ENCODE results near the gene CDC42SE2. TPM values are rescaled to one million over a fixed set of nuclear protein-coding genes. Genes with fewer than 3 reads are reported as not detected.

The CDC42SE2 gene
- total and polyA plus RNA-seq, 2 experiments from 2014 or later = 24.2 to 36.2 TPM

GRCh38 chr5:131436081-131436480, 172.2 kb downstream of the CDC42SE2 start (continued):
- TF ChIP-seq ZNF462 (CRISPR knock-in tag; IDR thresholded peaks at IDR 0.05) = no peak
- TF ChIP-seq CTCF (conservative IDR thresholded peaks at IDR 0.05; ENCODE audit: low read depth in 2 of 2) = no peak
- no peak for TF ChIP-seq CREB1 (CRISPR knock-in tag; IDR thresholded peaks at IDR 0.05; ENCODE audit: low read depth)

GRCh38 chr5:131441184-131441583, 177.3 kb downstream of the CDC42SE2 start:
- no peak overlapping the region for H3K4me2 ChIP-seq
- H3K9me2 ChIP-seq (ENCODE audit: insufficient read depth) = no peaks in the 10 kb centered on the region
- no peak overlapping the region for H2AFZ ChIP-seq
- H3K9me3 Mint-ChIP-seq = no peaks in the 10 kb centered on the region
- H3K36me3 ChIP-seq (ENCODE audit: insufficient read depth) = peaks cover 5% of the 10 kb centered on the region
- H3K4me1 Mint-ChIP-seq = no peaks in the 10 kb centered on the region
- no peak for DNase-seq (ENCODE audit: low spot score)
- no peak overlapping the region for H3K27ac Mint-ChIP-seq
- no peaks in the 10 kb centered on the region for H3K27me3 Mint-ChIP-seq (ENCODE audit: insufficient read depth, low read depth, poor library complexity)
- no peak overlapping the region for H3K27ac ChIP-seq (ENCODE audit: low read depth)
- no peak for TF ChIP-seq STAT1 (IDR thresholded peaks at IDR 0.05; ENCODE audit: unreplicated experiment)
- H3K79me2 ChIP-seq (replicated peaks; ENCODE audit: insufficient read depth) = no peaks in the 10 kb centered on the region
- ATAC-seq = no peak
- peaks cover 20% of the 10 kb centered on the region; the same call in 2 of the 3 replicates for H3K36me3 Mint-ChIP-seq (ENCODE audit: low read depth)
- no peak overlapping the region for H3K4me3 ChIP-seq
- H3K27me3 ChIP-seq (ENCODE audit: insufficient read depth) = no peaks in the 10 kb centered on the region
- H3K4me1 ChIP-seq (ENCODE audit: insufficient read depth) = no peaks in the 10 kb centered on the region
- no peak overlapping the region for H3K4me3 Mint-ChIP-seq
- H3F3A ChIP-seq (replicated peaks; ENCODE audit: low read depth) = no peaks in the 10 kb centered on the region
- no peaks in the 10 kb centered on the region; the same call in 1 of the 2 replicates for H4K20me1 ChIP-seq (replicated peaks; ENCODE audit: insufficient read depth)

Small RNA genes within 50 kb of the gene (small RNA-seq; reads per million reads assigned to genes)
- gene AC004777.1 (ENCODE audit: low replicate concordance) (not detected), gene RF02271 (ENCODE audit: low replicate concordance) (not detected)

Other genes starting within 250 kb of the CDC42SE2 start
- gene HINT1, start 98.8 kb upstream of the CDC42SE2 start, total RNA-seq (2014; rRNA removed; shearing (Covaris generic)) = 165 and 171 TPM in 2 replicates
- 608 and 687 TPM in 2 replicates for gene HINT1, start 98.8 kb upstream of the CDC42SE2 start, polyA plus RNA-seq (2016; fragmentation: Nextera tagmentation; extraction: Ambion mirVana)
- gene LYRM7, start 93.1 kb upstream of the CDC42SE2 start, total RNA-seq (2014; rRNA removed; shearing (Covaris generic)) = 11.3 and 38.4 TPM in 2 replicates
- 24.2 and 34.8 TPM in 2 replicates for gene LYRM7, start 93.1 kb upstream of the CDC42SE2 start, polyA plus RNA-seq (2016; fragmentation: Nextera tagmentation; extraction: Ambion mirVana)